Fibroblast of lung (primary cell): Measurements from ENCODE around the gene CXorf65. TPM values are rescaled to one million over a fixed set of nuclear protein-coding genes. Genes with fewer than 3 reads are reported as not detected.

ENCODE experiments used
- DNase-seq, 2 donors: peaks; one replicate each; pipeline versions ENCODE4 v3.0.0 to v3.0.0-alpha.2; 2010; ENCODE audit warnings: low read depth in 2 of 2
- H2AFZ ChIP-seq: 2 replicates; pipeline ENCODE4 v1.5.1; 2012; ENCODE audit warnings: low read length, control low read depth, inconsistent platforms
- H3K27ac ChIP-seq: 2 replicates; pipeline ENCODE4 v1.5.1; 2011; ENCODE audit warnings: low read length, control low read depth; ENCODE audit not compliant: insufficient read depth
- H3K27me3 ChIP-seq: 2 replicates; pipeline ENCODE4 v1.5.1; 2011; ENCODE audit warnings: mild to moderate bottlenecking, low read length; ENCODE audit not compliant: control insufficient read depth, insufficient read depth
- H3K36me3 ChIP-seq: 2 replicates; pipeline ENCODE4 v1.5.1; 2011; ENCODE audit warnings: low read length; ENCODE audit not compliant: control insufficient read depth, insufficient read depth
- H3K4me1 ChIP-seq: 2 replicates; pipeline ENCODE4 v1.5.1; 2011; ENCODE audit warnings: low read length; ENCODE audit not compliant: control insufficient read depth, insufficient read depth; ENCODE audit errors: extremely low read depth
- H3K4me2 ChIP-seq: 2 replicates; pipeline ENCODE4 v1.5.1; 2011; ENCODE audit warnings: low read length, control low read depth; ENCODE audit not compliant: insufficient read depth; ENCODE audit errors: extremely low read depth
- H3K4me3 ChIP-seq, 4 experiments: fragments of 200-600 bp in 1 of 4; sonication (generic) in 1 of 4; replicated peaks in 1 of 4; 2 replicates each; pipeline ENCODE4 v1.5.1; 2011 to 2016; ENCODE audit warnings: low read length in 4 of 4, low read depth in 3 of 4, mild to moderate bottlenecking in 3 of 4, control low read depth in 2 of 4, inconsistent platforms in 1 of 4, mixed read lengths in 1 of 4; ENCODE audit not compliant: insufficient read depth in 1 of 4; ENCODE audit errors: control extremely low read depth in 1 of 4
- H3K79me2 ChIP-seq: 2 replicates; pipeline ENCODE4 v1.5.1; 2012; ENCODE audit warnings: mild to moderate bottlenecking, low read length, inconsistent platforms; ENCODE audit not compliant: control insufficient read depth, insufficient read depth
- H3K9ac ChIP-seq: 2 replicates; pipeline ENCODE4 v1.5.1; 2011; ENCODE audit warnings: mild to moderate bottlenecking, low read length, control low read depth; ENCODE audit not compliant: insufficient read depth
- H3K9me3 ChIP-seq: 2 replicates; pipeline ENCODE4 v1.5.1; 2012; ENCODE audit warnings: low read depth, low read length; ENCODE audit not compliant: control insufficient read depth, insufficient read depth
- H4K20me1 ChIP-seq: 2 replicates; pipeline ENCODE4 v1.5.1; 2011; ENCODE audit warnings: low read length; ENCODE audit not compliant: control insufficient read depth, insufficient read depth; ENCODE audit errors: extremely low read depth
- CTCF ChIP-seq, 2 donors: IDR thresholded peaks in 1 of 2; conservative IDR thresholded peaks in 1 of 2; 1 replicate in 1 of 2; 2 replicates in 1 of 2; pipeline ENCODE4 v1.5.1; 2011 to 2012; ENCODE audit warnings: low read length in 2 of 2, control low read depth in 1 of 2, inconsistent platforms in 1 of 2, low read depth in 1 of 2, mild to moderate bottlenecking in 1 of 2
- EZH2 ChIP-seq: IDR thresholded peaks from 2 replicates; pipeline ENCODE4 v1.5.1; 2012; ENCODE audit warnings: low read length, control low read depth, mild to moderate bottlenecking; ENCODE audit errors: missing control alignments
- polyA plus RNA-seq, 2 donors: library from polyadenylated mRNA; depleted of rRNA in 1 of 2; stranded (reverse) in 1 of 2; unstranded in 1 of 2; fragments of >200 nt; gene quantifications; 2 replicates each; pipeline ENCODE4 v1.2.1, GENCODE V29; 2011 to 2012; ENCODE audit warnings: missing spikeins in 1 of 2
- total RNA-seq: library from RNA; depleted of rRNA; stranded (reverse); fragments of >200 nt; gene quantifications from 2 replicates; pipeline ENCODE4 v1.2.1, GENCODE V29; 2014

The CXorf65 gene
- total and polyA plus RNA-seq, 2 donors (not counting 1 experiment from before 2014, with no cell fraction given): not detected

GRCh38 chrX:71131510-71131909 lies 25.0 kb upstream of the CXorf65 start:
- Histone ChIP-seq H3K27ac (no peak overlapping the region), H3K79me2 (no peaks in the 10 kb centered on the region)
- DNase-seq: no peak

GRCh38 chrX:71128915-71129765 lies 22.6 kb upstream of the CXorf65 start:
- Histone ChIP-seq H3K27me3 (no peaks in the 10 kb centered on the region), H3K79me2 (no peaks in the 10 kb centered on the region), H3K27ac (peak overlapping the region; percentile 16), H4K20me1 (no peaks in the 10 kb centered on the region), H3K4me1 (peaks cover 2% of the 10 kb centered on the region), H3K4me3 (no peak overlapping the region), H3K36me3 (peaks cover 8% of the 10 kb centered on the region), H3K4me2 (peak overlapping the region; percentile 35), H2AFZ (no peak overlapping the region), H3K9me3 (no peaks in the 10 kb centered on the region), H3K9ac (no peak overlapping the region)
- peak; percentile 70 to 78 for TF ChIP-seq CTCF (conservative IDR thresholded peaks at IDR 0.05 in 1 of 2, IDR thresholded peaks at IDR 0.05 in 1 of 2; ENCODE audit: low read depth in 1 of 2, low read length in 2 of 2)
- no peak for TF ChIP-seq EZH2
- peak; percentile 42 to 54 for DNase-seq

More at GRCh38 chrX:71131510-71131909, 25.0 kb upstream of the CXorf65 start:
- no peak overlapping the region for H3K4me2 ChIP-seq
- H3K4me1 ChIP-seq: peaks cover 2% of the 10 kb centered on the region
- no peaks in the 10 kb centered on the region for H3K9me3 ChIP-seq
- H4K20me1 ChIP-seq: no peaks in the 10 kb centered on the region
- H3K27me3 ChIP-seq: no peaks in the 10 kb centered on the region
- no peak overlapping the region for H3K9ac ChIP-seq
- H3K4me3 ChIP-seq: no peak overlapping the region
- H2AFZ ChIP-seq: no peak overlapping the region
- no peak for TF ChIP-seq CTCF (conservative IDR thresholded peaks at IDR 0.05 in 1 of 2, IDR thresholded peaks at IDR 0.05 in 1 of 2; ENCODE audit: low read depth in 1 of 2, low read length in 2 of 2)
- no peak for TF ChIP-seq EZH2
- peaks cover 10% of the 10 kb centered on the region for H3K36me3 ChIP-seq

GRCh38 chrX:71128166-71128833 lies 21.8 kb upstream of the CXorf65 start:
- peak in 1 of 2 donors; percentile 25 for DNase-seq
- H3K27ac ChIP-seq: peak overlapping the region; percentile 16
- no peak overlapping the region for H3K4me3 ChIP-seq
- no peak overlapping the region for H3K4me2 ChIP-seq
- no peak overlapping the region for H3K9ac ChIP-seq
- no peaks in the 10 kb centered on the region for H3K79me2 ChIP-seq
- H3K9me3 ChIP-seq: no peaks in the 10 kb centered on the region
- H3K27me3 ChIP-seq: no peaks in the 10 kb centered on the region
- peaks cover 8% of the 10 kb centered on the region for H3K36me3 ChIP-seq
- H4K20me1 ChIP-seq: no peaks in the 10 kb centered on the region
- H2AFZ ChIP-seq: no peak overlapping the region
- peaks cover 2% of the 10 kb centered on the region for H3K4me1 ChIP-seq
- TF ChIP-seq EZH2 (no peak), CTCF (conservative IDR thresholded peaks at IDR 0.05 in 1 of 2, IDR thresholded peaks at IDR 0.05 in 1 of 2; ENCODE audit: low read depth in 1 of 2, low read length in 2 of 2) (no peak)
